GM12872 (cell line): ENCODE data around the gene KCNA4.

Experiments used
- CTCF ChIP-seq: IDR thresholded peaks from 3 replicates; pipeline ENCODE4 v1.5.1; 2011; ENCODE audit warnings: low read depth, mild to moderate bottlenecking, low read length, moderate library complexity; ENCODE audit not compliant: insufficient read depth

The KCNA4 gene

GRCh38 chr11:30012346-30012745, 4.5 kb downstream of the KCNA4 start:
- TF ChIP-seq CTCF: no peak

GRCh38 chr11:30009060-30009459, 7.8 kb downstream of the KCNA4 start:
- TF ChIP-seq CTCF: no peak

- TF ChIP-seq CTCF: no peak
These were observed 10.0 kb downstream of the KCNA4 start for GRCh38 chr11:30006876-30007275.

- TF ChIP-seq CTCF: no peak
These were observed 14.6 kb downstream of the KCNA4 start for GRCh38 chr11:30002157-30002785.

- no peak for TF ChIP-seq CTCF
These were observed 15.7 kb downstream of the KCNA4 start for GRCh38 chr11:30000986-30001750.

GRCh38 chr11:29996016-29996415, 20.8 kb downstream of the KCNA4 start:
- TF ChIP-seq CTCF: no peak

- no peak for TF ChIP-seq CTCF
These were observed 27.5 kb downstream of the KCNA4 start for GRCh38 chr11:29989174-29989970.
